Naive thymus-derived CD8-positive, alpha-beta T cell (primary cell): ENCODE measurements around the gene PHF23. TPM values are rescaled to one million over a fixed set of nuclear protein-coding genes. Genes with fewer than 3 reads are reported as not detected.
A peak's percentile ranks its signal among the peaks of the same experiment; 100 is the strongest.

ENCODE experiments used
- ATAC-seq, 2 donors: fragments of 150-1000 bp; cut with Tn5 transposase in 1 of 2; sonication (Bioruptor Pico), chemical (Tn5 transposase) in 1 of 2; 1 replicate in 1 of 2; 2 replicates in 1 of 2; pipeline ENCODE4 v1.10.0; 2021; ENCODE audit warnings: mild to moderate bottlenecking in 2 of 2, moderate library complexity in 2 of 2
- POLR2A ChIA-PET: fragments of 350-600 bp; sonication (Branson Sonifier 250); formaldehyde crosslinking; loops from one replicate; lab custom pipeline; 2021; ENCODE audit warnings: antibody characterized with exemption; lab: Charles Lee
- DNase-seq, 10 donors: peaks; one replicate each; pipeline versions ENCODE4 v3.0.0 to v3.0.0-alpha.2; 2020 to 2022
- H3K27ac Mint-ChIP-seq, 10 donors: one replicate each; pipeline ENCODE4 v1.8.0; 2020 to 2022; ENCODE audit warnings: mild to moderate bottlenecking in 10 of 10, mixed read lengths in 10 of 10, moderate library complexity in 4 of 10, inconsistent platforms in 1 of 10
- H3K27me3 Mint-ChIP-seq, 5 donors: one replicate each; pipeline ENCODE4 v1.8.0; 2021 to 2022; ENCODE audit warnings: mixed read lengths in 5 of 5
- H3K36me3 Mint-ChIP-seq, 3 donors: one replicate each; pipeline ENCODE4 v1.8.0; 2020 to 2022; ENCODE audit warnings: mixed read lengths in 3 of 3, mild to moderate bottlenecking in 2 of 3, inconsistent platforms in 1 of 3
- H3K4me1 Mint-ChIP-seq, 4 donors: one replicate each; pipeline ENCODE4 v1.8.0; 2021 to 2022; ENCODE audit warnings: mixed read lengths in 4 of 4
- H3K4me3 Mint-ChIP-seq, 10 donors: one replicate each; pipeline ENCODE4 v1.8.0; 2020 to 2022; ENCODE audit warnings: mild to moderate bottlenecking in 10 of 10, mixed read lengths in 10 of 10, moderate library complexity in 6 of 10, inconsistent platforms in 1 of 10
- H3K9me3 Mint-ChIP-seq, 9 donors: one replicate each; pipeline ENCODE4 v1.8.0; 2020 to 2022; ENCODE audit warnings: mixed read lengths in 9 of 9, mild to moderate bottlenecking in 3 of 9, inconsistent platforms in 1 of 9, moderate library complexity in 1 of 9
- polyA plus RNA-seq, 3 donors: library from polyadenylated mRNA; unstranded; fragments of 300-500 nt; fragmentation: Illumina TruSeq; gene quantifications; one replicate each; pipeline ENCODE4 v1.2.3, GENCODE V29; 2021
- total RNA-seq, 8 experiments: library from RNA in 2 of 8; stranded (reverse) in 2 of 8; gene quantifications; one replicate each; pipeline ENCODE4 v1.2.3 and lab custom pipeline; 2021 to 2026

The PHF23 gene
- total and polyA plus RNA-seq, 5 experiments from 2014 or later = 18.1 to 53.9 (median 35.7) TPM

- Mint-ChIP-seq H3K4me1 (peaks cover 49 to 82% (median 75%) of the 10 kb centered on the region in 4 donors), H3K27me3 (peaks cover 0 to 2% (median 0%) of the 10 kb centered on the region in 5 donors), H3K36me3 (peaks cover 0 to 2% (median 0%) of the 10 kb centered on the region in 3 donors), H3K4me3 (peak overlapping the region; percentile 67 to 97 (median 81)), H3K9me3 (no peaks in the 10 kb centered on the region), H3K27ac (peak overlapping the region; percentile 69 to 100 (median 98))
- ATAC-seq (no peak), DNase-seq (peak in 2 of 10 donors; percentile 33 to 65)
- POLR2A ChIA-PET = interaction anchor here (0.6 to 14.0 kb wide), 2 partner anchors 19 to 164 kb away, joined by 6 to 371 read pairs; partner anchors contain the start of genes DVL2, GABARAP and PHF23
Observed at GRCh38 chr17:7217113-7217987, 21.9 kb downstream of the PHF23 start.

GRCh38 chr17:7216242-7217112, 22.8 kb downstream of the PHF23 start:
- peaks cover 0 to 2% (median 0%) of the 10 kb centered on the region in 5 donors for H3K27me3 Mint-ChIP-seq
- peak overlapping the region; percentile 49 to 100 (median 96) for H3K27ac Mint-ChIP-seq
- H3K9me3 Mint-ChIP-seq = no peaks in the 10 kb centered on the region
- H3K4me1 Mint-ChIP-seq = peaks cover 51 to 81% (median 78%) of the 10 kb centered on the region in 4 donors
- peak overlapping the region; percentile 40 to 94 (median 72) for H3K4me3 Mint-ChIP-seq
- ATAC-seq (no peak), DNase-seq (peak in 1 of 10 donors; percentile 53)
- H3K36me3 Mint-ChIP-seq = no peaks in the 10 kb centered on the region
- POLR2A ChIA-PET = interaction anchor here (3.3 to 14.0 kb wide), 2 partner anchors 12 to 20 kb away, joined by 20 to 371 read pairs; partner anchors contain the start of genes DVL2, GABARAP and PHF23

GRCh38 chr17:7215652-7216180, 23.5 kb downstream of the PHF23 start:
- Mint-ChIP-seq H3K4me3 (peak overlapping the region; percentile 26 to 98 (median 88)), H3K27ac (peak overlapping the region; percentile 87 to 100 (median 99)), H3K36me3 (no peaks in the 10 kb centered on the region), H3K27me3 (peaks cover 0 to 2% (median 0%) of the 10 kb centered on the region in 5 donors), H3K9me3 (no peaks in the 10 kb centered on the region), H3K4me1 (peaks cover 46 to 73% (median 71%) of the 10 kb centered on the region in 4 donors)
- ATAC-seq (no peak), DNase-seq (peak in 2 of 10 donors; percentile 19 to 65)
- POLR2A ChIA-PET = interaction anchor here (1.7 to 14.0 kb wide), 3 partner anchors 11 to 180 kb away, joined by 6 to 371 read pairs (median 20); partner anchors contain the start of genes DVL2, GABARAP, PHF23 and SLC16A13

GRCh38 chr17:7215136-7215638, 24.1 kb downstream of the PHF23 start:
- Mint-ChIP-seq H3K36me3 (peaks cover 0 to under 1% (median 0%) of the 10 kb centered on the region in 3 donors), H3K4me3 (peak overlapping the region; percentile 85 to 98 (median 93)), H3K4me1 (peaks cover 43 to 68% (median 66%) of the 10 kb centered on the region in 4 donors), H3K27me3 (peaks cover 0 to 2% (median 0%) of the 10 kb centered on the region in 5 donors), H3K9me3 (no peaks in the 10 kb centered on the region), H3K27ac (peak overlapping the region; percentile 95 to 100 (median 99))
- POLR2A ChIA-PET = interaction anchor here (1.0 to 14.0 kb wide), 7 partner anchors 10 to 264 kb away, joined by 3 to 371 read pairs (median 5); partner anchors contain the start of genes CTDNEP1, DVL2, ELP5 and GABARAP
- no peak for ATAC-seq
- peak in 1 of 10 donors; percentile 65 for DNase-seq

GRCh38 chr17:7214300-7215135, 24.7 kb downstream of the PHF23 start:
- Mint-ChIP-seq H3K4me3 (peak overlapping the region; percentile 85 to 98 (median 93)), H3K9me3 (no peaks in the 10 kb centered on the region), H3K27ac (peak overlapping the region; percentile 95 to 100 (median 99)), H3K27me3 (peaks cover 0 to 2% (median 0%) of the 10 kb centered on the region in 5 donors), H3K4me1 (peaks cover 43 to 66% (median 63%) of the 10 kb centered on the region in 4 donors), H3K36me3 (peaks cover 0 to 2% (median 0%) of the 10 kb centered on the region in 3 donors)
- POLR2A ChIA-PET = interaction anchor here (0.7 to 14.0 kb wide), 9 partner anchors 10 to 472 kb away, joined by 3 to 371 read pairs (median 4); partner anchors contain the start of genes CTDNEP1, DVL2, ELP5 and GABARAP
- DNase-seq (peak; percentile 97 to 99 (median 99)), ATAC-seq (peak; percentile 74 to 78)

GRCh38 chr17:7213895-7214299, 25.4 kb downstream of the PHF23 start:
- peak in 5 of 10 donors; percentile 55 to 86 (median 81) for DNase-seq
- peaks cover 39 to 60% (median 57%) of the 10 kb centered on the region in 4 donors for H3K4me1 Mint-ChIP-seq

GRCh38 chr17:7211491-7212273, 27.6 kb downstream of the PHF23 start:
- H3K4me3 Mint-ChIP-seq = peak overlapping the region in 2 of 10 donors; percentile 6 to 12
- H3K36me3 Mint-ChIP-seq = peaks cover 0 to 2% (median 0%) of the 10 kb centered on the region in 3 donors
- H3K27me3 Mint-ChIP-seq = peaks cover 0 to 2% (median 0%) of the 10 kb centered on the region in 5 donors
- ATAC-seq (no peak), DNase-seq (no peak)
- H3K27ac Mint-ChIP-seq = peak overlapping the region in 6 of 10 donors; percentile 11 to 91 (median 26)
- peaks cover 36 to 46% (median 43%) of the 10 kb centered on the region in 4 donors for H3K4me1 Mint-ChIP-seq
- POLR2A ChIA-PET = no interaction called here
- no peaks in the 10 kb centered on the region for H3K9me3 Mint-ChIP-seq

More at GRCh38 chr17:7213895-7214299, 25.4 kb downstream of the PHF23 start:
- peak; percentile 3 to 13 for ATAC-seq
- Mint-ChIP-seq H3K36me3 (peaks cover 0 to 2% (median 0%) of the 10 kb centered on the region in 3 donors), H3K4me3 (peak overlapping the region; percentile 85 to 98 (median 93)), H3K9me3 (no peaks in the 10 kb centered on the region), H3K27me3 (peaks cover 0 to 2% (median 0%) of the 10 kb centered on the region in 5 donors), H3K27ac (peak overlapping the region; percentile 95 to 100 (median 99))
- POLR2A ChIA-PET = interaction anchor here (0.7 to 14.0 kb wide), 9 partner anchors 9 to 473 kb away, joined by 3 to 371 read pairs (median 4); partner anchors contain the start of genes CTDNEP1, DVL2, ELP5 and GABARAP

GRCh38 chr17:7208754-7209460, 30.4 kb downstream of the PHF23 start:
- Mint-ChIP-seq H3K36me3 (peaks cover 0 to 2% (median 0%) of the 10 kb centered on the region in 3 donors), H3K9me3 (no peaks in the 10 kb centered on the region), H3K4me3 (no peak overlapping the region), H3K4me1 (peaks cover 37 to 50% (median 42%) of the 10 kb centered on the region in 4 donors), H3K27ac (peak overlapping the region in 8 of 10 donors; percentile 2 to 90 (median 61)), H3K27me3 (no peaks in the 10 kb centered on the region)
- no peak for DNase-seq
- POLR2A ChIA-PET = interaction anchor here (0.6 to 1.1 kb wide), 2 partner anchors 30 to 31 kb away, joined by 4 to 6 read pairs; partner anchors contain the start of gene PHF23
- no peak for ATAC-seq

GRCh38 chr17:7208027-7208571, 31.2 kb downstream of the PHF23 start:
- Mint-ChIP-seq H3K36me3 (peaks cover 0 to 2% (median 0%) of the 10 kb centered on the region in 3 donors), H3K4me3 (no peak overlapping the region), H3K27me3 (no peaks in the 10 kb centered on the region), H3K4me1 (peaks cover 30 to 46% (median 37%) of the 10 kb centered on the region in 4 donors), H3K27ac (peak overlapping the region in 5 of 10 donors; percentile 2 to 90 (median 80)), H3K9me3 (no peaks in the 10 kb centered on the region)
- POLR2A ChIA-PET = no interaction called here
- DNase-seq = no peak
- ATAC-seq = no peak
